ENCODE data around the gene UHRF1. TPM values are rescaled to one million over a fixed set of nuclear protein-coding genes. Genes with fewer than 3 reads are reported as not detected.
A peak's percentile ranks its signal among the peaks of the same experiment; 100 is the strongest.

Gene UHRF1
- total and polyA plus RNA-seq, 2 of the 13 experiments (the other 11 are each of a cell fraction or from before 2014, with no cell fraction given) = 6.8 to 78.4 TPM

- no peak overlapping the region for H3K27ac ChIP-seq (ENCODE audit: extremely low read length, insufficient read depth, low read length)
- 95% methylated on average over 24 of the region's 24 CpGs for WGBS (ENCODE audit: low lambda C conversion rate)
These were observed 4.9 kb downstream of the UHRF1 start for GRCh38 chr19:4913996-4914735.

More at GRCh38 chr19:4913996-4914735, 4.9 kb downstream of the UHRF1 start:
- intact Hi-C loops (cut with micrococcal nuclease; ENCODE audit: unreplicated experiment) = no loop called here
- H3K4me1 ChIP-seq (ENCODE audit: insufficient read depth, low read length) = peaks cover 33% of the 10 kb centered on the region
- no peaks in the 10 kb centered on the region for H3K27me3 ChIP-seq (ENCODE audit: control insufficient read depth in 1 of 2, insufficient read depth in 2 of 2, low read length in 2 of 2)
- H3K36me3 ChIP-seq (replicated peaks in 1 of 2; ENCODE audit: control insufficient read depth in 1 of 2, insufficient read depth in 2 of 2, low read length in 2 of 2) = peaks cover 2 to 30% of the 10 kb centered on the region in 2 experiments; a peak in 3 of 5 replicates
- in situ Hi-C loops (cut with HindIII; ENCODE audit: extremely low pct_ligation_motif_present, low pct_unique_long_range_greater_than_20kb) = loop anchor here (5.0 kb wide), 2 partner anchors 42 to 102 kb away; no protein-coding TSS in a partner anchor
- no peak overlapping the region for H3K9ac ChIP-seq (ENCODE audit: insufficient read depth, low read depth, low read length)
- POLR2A ChIA-PET = no interaction called here
- H2AFZ ChIP-seq (ENCODE audit: low read length) = no peak overlapping the region
- H3K4me2 ChIP-seq (ENCODE audit: low read depth, low read length) = no peak overlapping the region
- no peak overlapping the region for H3K4me3 ChIP-seq (replicated peaks in 1 of 3; ENCODE audit: insufficient read depth in 1 of 3, low read depth in 2 of 3, low read length in 3 of 3)
- no peak for ATAC-seq
- H3K79me2 ChIP-seq (ENCODE audit: insufficient read depth, low read length) = peaks cover 76% of the 10 kb centered on the region
- CTCF ChIA-PET (ENCODE audit: low intra/inter-chr PET ratio, low total read pairs) = interaction anchor here (0.6 kb wide), 1 partner anchor 117 kb away, joined by 3 read pairs; no protein-coding TSS in a partner anchor
- H4K20me1 ChIP-seq (ENCODE audit: insufficient read depth, low read length) = peaks cover 2% of the 10 kb centered on the region; the same call in 1 of the 2 replicates
- TF ChIP-seq GATA4 (IDR thresholded peaks at IDR 0.05; ENCODE audit: borderline replicate concordance, low read depth) = no peak
- TF ChIP-seq ZNF687 (CRISPR knock-in tag; IDR thresholded peaks at IDR 0.05) = peak; percentile 21; the same call in 1 of the 2 replicates
- peak; percentile 54 for TF ChIP-seq ZBTB33 (CRISPR knock-in tag; IDR thresholded peaks at IDR 0.05)
- no peak for TF ChIP-seq ZNF44 (CRISPR knock-in tag; IDR thresholded peaks at IDR 0.05)
- TF ChIP-seq TFAP4 (IDR thresholded peaks at IDR 0.05; ENCODE audit: borderline replicate concordance, low read depth) = no peak
- no peak for TF ChIP-seq ZNF883 (CRISPR knock-in tag; IDR thresholded peaks at IDR 0.05; ENCODE audit: not compliant biosample characterization)
- no peaks in the 10 kb centered on the region for H3K9me3 ChIP-seq (ENCODE audit: low read length)
- DNase-seq (ENCODE audit: low spot score) = no peak
- BruUV-seq (replicated peaks) = no TSS peak
- FAIRE-seq = no peak
